Parathyroid adenoma (tissue), 2 donors: ENCODE data around the gene SPACDR.

Source experiments
- H2AFZ ChIP-seq: fragments of 300-600 bp; sonication (generic); one replicate; pipeline ENCODE4 v1.7.0; 2017; ENCODE audit warnings: antibody characterized with exemption, mild to moderate bottlenecking
- H3K27ac ChIP-seq: fragments of 300-600 bp; sonication (generic); one replicate; pipeline ENCODE4 v1.7.0; 2017
- H3K27me3 ChIP-seq: fragments of 300-600 bp; sonication (generic); one replicate; pipeline ENCODE4 v1.7.0; 2017; ENCODE audit warnings: low read length; ENCODE audit not compliant: control insufficient read depth, insufficient read depth
- H3K36me3 ChIP-seq: fragments of 300-600 bp; sonication (generic); one replicate; pipeline ENCODE4 v1.7.0; 2017; ENCODE audit warnings: low read length; ENCODE audit not compliant: control insufficient read depth, insufficient read depth
- H3K4me1 ChIP-seq: fragments of 300-600 bp; sonication (generic); one replicate; pipeline ENCODE4 v1.7.0; 2017; ENCODE audit warnings: control low read depth
- H3K4me2 ChIP-seq: fragments of 300-600 bp; sonication (generic); one replicate; pipeline ENCODE4 v1.7.0; 2017; ENCODE audit warnings: low read length
- H3K4me3 ChIP-seq: fragments of 300-600 bp; sonication (generic); one replicate; pipeline ENCODE4 v1.7.0; 2017; ENCODE audit warnings: low read depth, low read length
- H3K79me2 ChIP-seq: fragments of 300-600 bp; sonication (generic); one replicate; pipeline ENCODE4 v1.7.0; 2017; ENCODE audit warnings: control low read depth
- H3K9ac ChIP-seq: fragments of 300-600 bp; sonication (generic); one replicate; pipeline ENCODE4 v1.7.0; 2017; ENCODE audit warnings: mild to moderate bottlenecking
- H3K9me3 ChIP-seq: fragments of 300-600 bp; sonication (generic); one replicate; pipeline ENCODE4 v1.7.0; 2017; ENCODE audit warnings: low read length; ENCODE audit not compliant: control insufficient read depth
- CTCF ChIP-seq: fragments of 300-600 bp; sonication (generic); IDR thresholded peaks from one replicate; pipeline ENCODE4 v1.7.0; 2017; ENCODE audit warnings: antibody characterized with exemption, mild to moderate bottlenecking
- donor health status: primary hyperparathyroidism.

SPACDR gene

DNA sequence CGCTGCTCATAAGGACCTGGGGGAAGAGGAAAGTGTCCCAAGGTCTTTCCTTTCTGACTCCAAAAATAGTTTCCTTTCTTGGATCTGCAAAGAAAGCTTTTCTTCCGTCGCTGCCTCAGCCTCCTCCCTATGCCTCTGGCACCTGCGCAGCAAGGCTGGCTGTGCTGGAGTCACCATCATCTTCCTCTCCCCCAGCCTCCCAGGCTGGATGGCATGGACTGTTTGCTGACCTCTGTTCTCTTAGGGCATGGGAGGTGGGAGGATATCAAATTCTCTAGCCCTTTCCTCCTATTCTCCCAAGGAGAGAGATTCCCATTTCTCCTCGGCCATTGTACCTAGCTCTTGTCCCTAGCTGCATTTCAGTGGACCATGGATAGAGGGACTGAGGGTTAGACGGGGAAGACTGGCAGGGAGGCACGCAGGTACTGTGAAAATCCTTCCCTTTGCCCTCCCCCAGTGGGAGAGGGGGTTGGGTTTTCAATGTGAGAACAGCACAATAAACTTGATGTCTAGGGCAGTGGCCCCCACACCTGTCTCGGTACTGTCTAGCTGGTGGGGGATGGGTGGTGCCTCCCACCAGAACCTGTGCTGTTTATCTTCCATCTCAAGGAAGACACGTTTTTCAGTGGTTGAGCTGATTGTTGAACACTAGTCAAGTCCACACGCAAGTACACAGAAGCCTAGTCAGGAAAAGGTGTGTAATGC is 30.3 kb downstream of the SPACDR start:
- no peaks in the 10 kb centered on the region for H3K9me3 ChIP-seq
- TF ChIP-seq CTCF: no peak
- peak overlapping the region; percentile 31 for H3K27ac ChIP-seq
- H3K4me3 ChIP-seq: no peak overlapping the region
- H3K4me1 ChIP-seq: peaks cover 32% of the 10 kb centered on the region
- H3K4me2 ChIP-seq: no peak overlapping the region
- H3K9ac ChIP-seq: no peak overlapping the region
- no peaks in the 10 kb centered on the region for H3K36me3 ChIP-seq
- H3K79me2 ChIP-seq: peaks cover 6% of the 10 kb centered on the region
- no peaks in the 10 kb centered on the region for H3K27me3 ChIP-seq
- no peak overlapping the region for H2AFZ ChIP-seq

DNA sequence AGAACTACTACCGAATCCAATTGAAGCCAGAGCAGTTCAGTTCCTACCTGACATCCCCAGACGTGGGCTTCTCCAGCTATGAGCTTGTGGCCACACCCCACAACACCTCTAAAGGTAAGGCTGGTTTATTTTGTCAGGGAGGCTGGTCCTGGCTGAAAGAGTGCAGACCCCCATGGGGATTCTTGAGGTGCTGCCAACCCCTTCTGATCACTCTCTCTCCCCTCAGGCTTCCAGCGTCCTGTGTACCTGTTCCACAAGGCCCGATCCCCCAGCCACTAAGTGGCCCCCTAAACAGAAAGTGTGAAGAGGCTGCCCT is 30.8 kb downstream of the SPACDR start:
- Histone ChIP-seq H3K4me2 (no peak overlapping the region), H2AFZ (no peak overlapping the region), H3K27me3 (no peaks in the 10 kb centered on the region), H3K36me3 (no peaks in the 10 kb centered on the region), H3K79me2 (peaks cover 6% of the 10 kb centered on the region), H3K9ac (no peak overlapping the region), H3K9me3 (no peaks in the 10 kb centered on the region), H3K27ac (no peak overlapping the region), H3K4me3 (no peak overlapping the region), H3K4me1 (peaks cover 32% of the 10 kb centered on the region)
- TF ChIP-seq CTCF: no peak

GRCh38 chr7:100432621-100433275 is 31.3 kb downstream of the SPACDR start:
- Histone ChIP-seq H3K79me2 (peaks cover 6% of the 10 kb centered on the region), H3K9ac (no peak overlapping the region), H3K27ac (peak overlapping the region; percentile 100), H3K4me1 (peaks cover 35% of the 10 kb centered on the region), H3K4me2 (peak overlapping the region; percentile 53), H3K36me3 (no peaks in the 10 kb centered on the region), H2AFZ (no peak overlapping the region), H3K9me3 (no peaks in the 10 kb centered on the region), H3K27me3 (no peaks in the 10 kb centered on the region), H3K4me3 (peak overlapping the region; percentile 35)
- no peak for TF ChIP-seq CTCF

DNA sequence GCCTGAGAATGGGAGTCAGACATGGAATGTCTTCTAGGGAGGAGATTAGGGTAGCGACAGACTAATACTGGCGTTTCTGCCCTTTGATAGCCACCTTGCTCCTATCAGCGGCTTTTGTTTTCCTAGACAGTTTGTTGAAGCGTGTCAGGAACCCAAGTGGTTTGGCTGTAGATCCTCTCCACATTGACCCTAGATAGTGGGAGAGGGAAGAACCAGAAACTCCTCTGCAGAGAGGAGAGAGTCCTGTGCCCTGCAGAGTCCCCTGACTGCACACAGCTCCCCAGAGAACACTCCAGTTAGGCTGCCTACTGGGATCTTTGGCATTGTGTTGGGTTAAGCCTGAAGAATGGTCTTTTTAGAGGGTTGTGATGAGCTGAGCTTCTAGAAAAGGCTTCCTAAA is 32.0 kb downstream of the SPACDR start:
- no peaks in the 10 kb centered on the region for H3K9me3 ChIP-seq
- no peaks in the 10 kb centered on the region for H3K27me3 ChIP-seq
- peaks cover 6% of the 10 kb centered on the region for H3K79me2 ChIP-seq
- H3K4me3 ChIP-seq: peak overlapping the region; percentile 35
- H3K9ac ChIP-seq: no peak overlapping the region
- TF ChIP-seq CTCF: no peak
- peak overlapping the region; percentile 100 for H3K27ac ChIP-seq
- H3K36me3 ChIP-seq: no peaks in the 10 kb centered on the region
- H3K4me1 ChIP-seq: peaks cover 35% of the 10 kb centered on the region
- H3K4me2 ChIP-seq: peak overlapping the region; percentile 53
- no peak overlapping the region for H2AFZ ChIP-seq
